GM19468 (cell line): ENCODE data around the gene RNF145.
"Not testable (repeated sequence)": the region's sequence is repeated elsewhere in the genome, so short reads cannot be mapped to it uniquely, and the experiment has no call there.

Experiments
- ATAC-seq: cut with Tn5 transposase; IDR thresholded peaks from one replicate; pipeline ENCODE4 v1.9.1; 2021; ENCODE audit warnings: mild to moderate bottlenecking, moderate library complexity, moderate number of reproducible peaks; ENCODE audit not compliant: unreplicated experiment; ENCODE audit errors: extremely low read depth

The RNF145 gene

GRCh38 chr5:159209438-159210209 lies at the start of gene RNF145:
TSS of gene RNF145 (minus strand) at chr5:159209553. CDS start at chr5:159203617, 5,936 bp downstream.
- peak; percentile 75 for ATAC-seq

DNA sequence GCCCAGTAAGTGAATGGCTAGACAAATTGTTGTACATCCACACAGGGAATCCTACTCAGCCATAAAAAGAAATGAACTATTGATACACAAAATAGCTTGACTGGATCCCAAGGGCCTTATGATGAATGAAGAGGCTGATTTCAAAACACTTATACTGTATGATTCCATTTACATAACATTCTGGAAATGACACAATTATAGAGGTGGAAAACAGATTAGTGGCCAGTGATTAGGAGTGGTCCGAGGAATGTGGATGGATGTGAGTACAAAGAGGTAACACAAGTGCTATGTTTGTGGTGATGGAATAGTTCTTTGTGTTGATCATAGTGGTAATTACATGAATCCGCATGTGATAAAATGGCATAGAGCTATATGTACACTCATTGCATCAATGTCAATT lies 49.0 kb upstream of the RNF145 start:
- ATAC-seq, result no peak

DNA sequence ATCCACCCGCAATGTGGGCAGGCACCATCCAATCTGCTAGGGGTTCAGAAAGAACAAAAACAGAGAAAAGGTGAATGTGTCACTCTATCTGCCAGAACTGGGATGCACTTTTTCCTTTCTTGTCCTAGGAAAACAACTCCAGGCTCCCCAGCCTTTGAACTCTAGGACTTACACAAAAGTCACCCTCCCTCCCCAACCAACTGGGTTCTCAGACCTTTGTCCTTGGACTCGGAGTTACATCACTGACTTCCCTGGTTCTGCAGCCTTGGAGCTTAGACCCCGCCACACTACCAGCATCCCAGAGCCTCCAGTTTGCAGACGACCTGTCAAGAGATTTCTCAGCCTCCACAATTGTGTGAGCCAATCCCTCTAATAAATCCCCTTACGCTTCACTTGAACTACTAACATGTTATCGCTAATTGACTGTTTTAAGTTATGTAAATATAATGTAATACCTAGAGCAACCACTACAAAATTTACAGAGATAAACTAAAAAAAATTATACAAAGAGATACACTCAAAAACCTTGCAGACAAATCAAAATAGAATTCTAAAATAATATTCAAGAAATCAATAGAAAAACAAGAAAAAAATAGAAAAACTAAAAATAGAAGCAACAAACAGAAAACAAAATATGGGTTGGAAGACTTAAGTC lies 48.4 kb upstream of the RNF145 start:
- ATAC-seq, result no peak

GRCh38 chr5:159257007-159257406 lies 47.7 kb upstream of the RNF145 start:
- ATAC-seq, result no peak

- ATAC-seq, result no peak
Observed at GRCh38 chr5:159252195-159252594, 42.8 kb upstream of the RNF145 start.

- ATAC-seq, result no peak
Observed at GRCh38 chr5:159249158-159249557, 39.8 kb upstream of the RNF145 start.

GRCh38 chr5:159244890-159245289 lies 35.5 kb upstream of the RNF145 start:
- ATAC-seq, result no peak

DNA sequence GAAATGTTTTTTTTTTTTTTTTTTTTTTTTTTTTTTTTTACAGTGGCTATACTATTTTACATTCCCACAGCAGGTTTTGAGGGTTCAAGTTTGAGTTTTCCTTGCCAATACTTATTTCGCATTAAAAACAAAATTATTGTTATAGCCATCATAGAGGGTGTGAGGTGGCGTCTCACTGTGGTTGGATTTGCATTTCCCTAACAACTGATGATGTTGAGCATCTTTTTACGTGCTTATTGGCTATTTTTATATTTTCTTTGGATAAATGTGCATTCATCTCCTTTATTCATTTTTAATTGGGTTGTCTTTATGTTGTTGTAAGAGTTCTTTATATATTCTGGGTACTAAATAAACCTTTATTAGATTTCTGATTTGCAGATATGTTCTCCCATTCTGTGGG lies 34.8 kb upstream of the RNF145 start:
- no peak for ATAC-seq

DNA sequence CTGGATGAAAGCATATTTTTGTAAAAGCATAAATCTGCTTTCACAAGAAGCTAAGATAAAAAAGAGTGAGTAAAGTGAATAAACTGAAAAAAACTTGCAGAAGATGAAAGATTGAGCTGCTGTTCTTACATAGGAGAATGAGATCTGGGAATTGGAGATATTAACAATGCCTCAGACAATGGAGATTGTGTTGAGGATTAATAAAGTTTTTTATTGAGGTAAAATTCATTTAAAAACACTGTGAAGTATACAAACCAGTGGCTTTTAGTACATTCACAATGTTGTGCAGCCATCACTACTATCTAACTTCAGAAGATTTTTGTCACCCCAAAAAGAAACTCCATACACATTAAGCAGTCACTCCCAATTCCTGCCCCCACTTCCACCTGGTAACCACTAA lies 34.0 kb upstream of the RNF145 start:
- no peak for ATAC-seq

DNA sequence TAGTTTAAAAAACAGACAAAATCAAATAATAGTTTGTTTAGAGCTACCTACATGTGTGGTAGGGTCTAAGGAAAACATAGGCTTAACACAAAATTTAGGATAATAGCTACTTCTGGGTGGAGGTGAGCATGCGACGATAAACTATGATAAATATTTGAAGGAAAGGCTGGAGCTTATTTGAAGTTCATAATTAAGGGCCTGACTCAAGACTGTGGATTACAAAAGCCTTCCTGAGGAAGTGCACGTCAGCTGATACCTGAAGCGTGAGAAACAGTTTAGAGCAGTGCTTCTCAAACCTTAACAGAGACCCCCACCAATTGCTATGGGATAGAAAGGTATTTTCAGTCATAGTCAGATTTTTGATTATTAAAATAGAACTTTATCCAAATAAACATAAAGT lies 33.3 kb upstream of the RNF145 start:
- ATAC-seq, result no peak

GRCh38 chr5:159241946-159242552 lies 32.7 kb upstream of the RNF145 start:
- no peak for ATAC-seq

DNA sequence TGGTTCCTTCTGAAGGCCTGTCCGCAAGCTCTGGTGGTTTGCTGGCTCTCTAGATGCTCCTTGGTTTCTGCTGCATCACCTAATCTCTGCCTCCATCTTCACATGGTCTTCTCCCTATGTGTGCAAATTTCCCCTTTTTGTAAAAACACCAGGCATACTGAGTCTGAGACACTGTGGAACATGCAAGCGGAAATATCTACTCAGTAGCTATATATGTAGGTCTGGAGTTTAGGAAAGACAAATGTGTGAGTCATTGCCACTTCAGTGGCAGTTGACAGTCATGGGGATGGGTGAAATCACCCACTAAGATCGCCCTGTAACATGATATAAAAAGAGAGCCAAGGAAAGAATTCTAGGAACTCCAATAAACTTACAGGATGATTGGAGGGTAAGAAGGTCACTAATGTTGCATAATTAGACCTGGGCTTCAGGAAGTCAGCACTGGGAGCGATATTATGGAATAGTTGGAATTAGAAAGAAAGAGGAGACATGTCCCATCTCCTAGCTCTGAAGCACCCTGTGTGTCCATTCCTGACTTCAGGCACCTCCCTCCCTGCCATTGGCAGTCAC lies 31.0 kb upstream of the RNF145 start:
- ATAC-seq, result no peak

GRCh38 chr5:159235871-159236520 lies 26.6 kb upstream of the RNF145 start:
- not testable (repeated sequence) for ATAC-seq

DNA sequence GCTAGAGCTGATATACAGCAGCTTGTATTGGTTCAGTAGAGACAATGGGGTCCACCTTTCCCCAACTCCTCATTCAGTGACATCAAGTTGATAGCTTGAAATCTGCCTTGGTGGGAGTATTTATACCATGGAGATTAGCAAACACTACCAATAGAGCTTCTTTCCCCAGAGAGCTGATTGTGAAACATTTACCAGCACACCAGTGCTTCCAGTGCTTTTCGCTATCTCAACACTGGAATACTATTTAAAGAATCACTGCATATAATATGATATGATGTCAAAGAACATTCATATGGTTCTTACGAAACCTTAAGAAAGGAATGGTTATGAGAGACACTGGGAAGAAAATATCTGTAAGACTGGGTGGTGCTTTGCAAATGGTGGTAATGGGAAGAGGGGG lies 21.8 kb upstream of the RNF145 start:
- ATAC-seq, result no peak

GRCh38 chr5:159230657-159231056 lies 21.3 kb upstream of the RNF145 start:
- no peak for ATAC-seq

GRCh38 chr5:159228097-159228496 lies 18.7 kb upstream of the RNF145 start:
- not testable (repeated sequence) for ATAC-seq

DNA sequence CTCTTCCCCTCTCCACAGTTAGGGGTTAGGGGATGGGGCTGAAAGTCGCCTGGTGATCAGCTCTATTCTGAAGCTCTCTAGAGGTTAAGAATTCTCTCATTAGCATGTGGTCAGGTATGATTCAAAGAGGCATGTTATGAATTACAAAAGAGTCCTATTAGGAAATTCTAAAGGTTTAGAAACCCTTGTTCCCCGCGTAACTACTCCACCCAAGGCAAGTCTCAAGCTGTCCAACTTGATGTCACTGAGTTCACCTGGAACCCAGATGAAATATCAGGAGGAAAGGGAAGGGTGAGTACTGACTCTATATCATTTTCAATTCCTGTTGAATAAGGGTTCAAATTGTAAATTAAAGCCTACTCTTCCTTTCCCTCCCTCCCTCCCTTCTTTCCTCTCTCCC lies 18.1 kb upstream of the RNF145 start:
- no peak for ATAC-seq

- ATAC-seq, result no peak
Observed at GRCh38 chr5:159226451-159226850, 17.1 kb upstream of the RNF145 start.

- ATAC-seq, result no peak
Observed at GRCh38 chr5:159224471-159224870, 15.1 kb upstream of the RNF145 start.

DNA sequence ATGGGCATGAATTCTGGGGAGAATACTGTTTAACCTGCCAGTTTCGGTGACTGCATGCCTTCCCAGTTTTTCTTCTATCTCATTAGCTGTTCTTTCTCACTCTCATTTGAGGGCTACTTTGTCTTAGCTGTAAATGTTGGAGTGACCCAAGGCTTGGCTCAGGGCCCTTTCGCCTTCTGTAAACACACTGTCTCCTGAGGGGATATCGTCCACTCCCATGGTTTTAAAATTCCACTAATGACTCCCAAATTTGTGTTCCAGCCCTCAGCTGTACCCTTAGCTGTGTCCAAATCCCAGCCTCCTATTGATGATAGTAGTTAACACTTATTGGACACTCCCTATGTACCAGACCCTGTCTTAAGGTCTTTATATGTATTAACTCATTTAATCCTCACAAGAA lies 14.1 kb upstream of the RNF145 start:
- no peak for ATAC-seq

DNA sequence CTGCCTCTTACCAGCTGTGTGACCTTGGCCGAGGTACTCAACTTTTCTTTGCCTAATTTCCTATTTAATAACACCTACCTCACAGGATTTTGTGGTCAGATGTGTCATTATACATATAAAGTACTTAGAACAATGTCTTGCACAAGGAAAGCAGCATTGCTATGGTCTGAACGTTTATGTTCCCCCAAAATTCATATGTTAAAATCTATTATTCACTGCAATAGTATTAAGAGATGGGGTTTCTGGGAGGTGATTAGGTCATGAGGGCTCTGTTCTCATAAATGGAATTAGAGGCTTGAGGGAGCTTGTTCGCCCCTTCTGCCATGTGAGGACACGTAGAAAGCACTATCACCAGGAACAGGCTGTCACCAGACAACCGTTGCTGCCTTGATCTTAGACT lies 10.9 kb upstream of the RNF145 start:
- ATAC-seq, result no peak
